Left ventricle myocardium inferior (tissue), 1 donor: ENCODE results near the gene CASKIN1. TPM values are rescaled to one million over a fixed set of nuclear protein-coding genes. Genes with fewer than 3 reads are reported as not detected.

ENCODE experiments used
- DNase-seq: peaks from one replicate; pipeline ENCODE4 v3.0.0-alpha.2; 2020
- H3K27ac ChIP-seq: fragments of 200-600 bp; replicated peaks from 2 replicates; pipeline ENCODE4 v1.8.0; 2021
- H3K27me3 ChIP-seq: fragments of 200-600 bp; 2 replicates; pipeline ENCODE4 v1.8.0; 2021; ENCODE audit warnings: low read depth
- H3K36me3 ChIP-seq: fragments of 200-600 bp; 2 replicates; pipeline ENCODE4 v1.8.0; 2021
- H3K4me1 ChIP-seq: fragments of 200-600 bp; 2 replicates; pipeline ENCODE4 v1.8.0; 2021
- H3K4me3 ChIP-seq: fragments of 200-600 bp; 2 replicates; pipeline ENCODE4 v1.8.0; 2021; ENCODE audit warnings: mild to moderate bottlenecking, moderate library complexity
- H3K9me3 ChIP-seq: fragments of 200-600 bp; replicated peaks from 2 replicates; pipeline ENCODE4 v1.8.0; 2021
- intact Hi-C: fragments of 100-400 bp; cut with micrococcal nuclease; formaldehyde crosslinking; loops from one replicate; pipeline ENCODE4 v1.11.0; 2022
- total RNA-seq: library from RNA; stranded (reverse); fragmentation: NEBNext Ultra II Directional; extraction: Animal tissue kit (Norgen Biotek cat#: 25700); gene quantifications from one replicate; pipeline ENCODE4 v1.2.1, GENCODE V29; 2021
- TF ChIP-seq, protein P1 (sequence below): fragments of 200-600 bp; IDR thresholded peaks from 2 replicates; pipeline ENCODE4 v1.8.0; 2021; ENCODE audit warnings: antibody characterized with exemption, mild to moderate bottlenecking, borderline replicate concordance
- donor health status: DM: no; HTN: yes; CAD: no; lungs with severe emphysema.

CASKIN1 gene
- total RNA-seq, 1 donor from 2014 or later: 4.0 TPM

DNA sequence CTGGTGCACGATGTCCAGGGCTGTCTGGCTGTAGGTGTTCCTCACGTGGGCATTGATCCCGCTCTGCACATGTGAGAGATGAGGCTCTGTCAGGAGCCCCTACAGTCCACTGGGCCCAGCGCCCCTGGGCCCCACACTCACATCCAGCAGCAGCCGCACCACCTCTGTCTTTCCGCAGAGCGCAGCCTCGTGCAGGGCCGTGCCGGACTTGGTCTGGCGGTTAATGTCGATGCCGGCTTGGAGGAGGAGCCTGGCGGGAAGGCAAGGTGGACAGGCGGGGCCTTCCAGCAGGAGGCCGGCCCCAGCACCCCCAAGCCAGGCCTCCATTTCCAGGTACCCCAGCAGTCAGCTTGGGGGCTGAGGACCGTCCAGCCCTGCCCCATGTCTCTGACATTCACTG is 9.2 kb downstream of the CASKIN1 start:
- Histone ChIP-seq H3K9me3 (no peaks in the 10 kb centered on the region), H3K4me1 (peaks cover 4% of the 10 kb centered on the region), H3K4me3 (no peak overlapping the region), H3K36me3 (no peaks in the 10 kb centered on the region), H3K27ac (no peak overlapping the region), H3K27me3 (peaks cover 5% of the 10 kb centered on the region)
- TF ChIP-seq, protein P1, sequence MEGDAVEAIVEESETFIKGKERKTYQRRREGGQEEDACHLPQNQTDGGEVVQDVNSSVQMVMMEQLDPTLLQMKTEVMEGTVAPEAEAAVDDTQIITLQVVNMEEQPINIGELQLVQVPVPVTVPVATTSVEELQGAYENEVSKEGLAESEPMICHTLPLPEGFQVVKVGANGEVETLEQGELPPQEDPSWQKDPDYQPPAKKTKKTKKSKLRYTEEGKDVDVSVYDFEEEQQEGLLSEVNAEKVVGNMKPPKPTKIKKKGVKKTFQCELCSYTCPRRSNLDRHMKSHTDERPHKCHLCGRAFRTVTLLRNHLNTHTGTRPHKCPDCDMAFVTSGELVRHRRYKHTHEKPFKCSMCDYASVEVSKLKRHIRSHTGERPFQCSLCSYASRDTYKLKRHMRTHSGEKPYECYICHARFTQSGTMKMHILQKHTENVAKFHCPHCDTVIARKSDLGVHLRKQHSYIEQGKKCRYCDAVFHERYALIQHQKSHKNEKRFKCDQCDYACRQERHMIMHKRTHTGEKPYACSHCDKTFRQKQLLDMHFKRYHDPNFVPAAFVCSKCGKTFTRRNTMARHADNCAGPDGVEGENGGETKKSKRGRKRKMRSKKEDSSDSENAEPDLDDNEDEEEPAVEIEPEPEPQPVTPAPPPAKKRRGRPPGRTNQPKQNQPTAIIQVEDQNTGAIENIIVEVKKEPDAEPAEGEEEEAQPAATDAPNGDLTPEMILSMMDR: no peak
- intact Hi-C loops: no loop called here
- DNase-seq: no peak

GRCh38 chr16:2186505-2186904 is 9.9 kb downstream of the CASKIN1 start:
- no peak overlapping the region for H3K27ac ChIP-seq
- H3K36me3 ChIP-seq: no peaks in the 10 kb centered on the region
- no peak overlapping the region for H3K4me3 ChIP-seq
- H3K4me1 ChIP-seq: peaks cover 1% of the 10 kb centered on the region
- no peak for DNase-seq
- H3K9me3 ChIP-seq: no peaks in the 10 kb centered on the region
- TF ChIP-seq, protein P1: no peak
- no peaks in the 10 kb centered on the region for H3K27me3 ChIP-seq
- intact Hi-C loops: no loop called here

DNA sequence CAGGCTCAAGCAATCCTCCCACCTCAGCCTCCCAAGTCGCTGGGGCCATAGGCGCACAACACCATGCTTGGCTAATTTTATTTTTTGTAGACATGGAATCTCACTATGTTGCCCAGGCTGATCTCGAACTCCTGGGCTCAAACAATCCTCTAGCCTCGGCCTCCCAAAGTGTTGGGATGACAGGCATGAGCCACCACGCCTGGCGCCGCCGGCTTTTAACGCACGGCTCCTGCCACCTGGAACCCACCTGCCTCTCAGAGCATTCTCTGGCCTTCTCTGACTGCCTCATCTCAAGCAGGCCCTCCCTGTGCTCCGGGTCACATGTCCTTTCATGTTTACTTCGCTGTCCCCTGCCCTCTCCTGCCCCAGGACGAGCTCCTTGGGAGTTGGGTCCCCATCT is 10.3 kb downstream of the CASKIN1 start:
- Histone ChIP-seq H3K4me3 (no peak overlapping the region), H3K36me3 (no peaks in the 10 kb centered on the region), H3K27ac (no peak overlapping the region), H3K4me1 (no peaks in the 10 kb centered on the region), H3K9me3 (no peaks in the 10 kb centered on the region), H3K27me3 (no peaks in the 10 kb centered on the region)
- TF ChIP-seq, protein P1: no peak
- DNase-seq: no peak
- intact Hi-C loops: no loop called here

DNA sequence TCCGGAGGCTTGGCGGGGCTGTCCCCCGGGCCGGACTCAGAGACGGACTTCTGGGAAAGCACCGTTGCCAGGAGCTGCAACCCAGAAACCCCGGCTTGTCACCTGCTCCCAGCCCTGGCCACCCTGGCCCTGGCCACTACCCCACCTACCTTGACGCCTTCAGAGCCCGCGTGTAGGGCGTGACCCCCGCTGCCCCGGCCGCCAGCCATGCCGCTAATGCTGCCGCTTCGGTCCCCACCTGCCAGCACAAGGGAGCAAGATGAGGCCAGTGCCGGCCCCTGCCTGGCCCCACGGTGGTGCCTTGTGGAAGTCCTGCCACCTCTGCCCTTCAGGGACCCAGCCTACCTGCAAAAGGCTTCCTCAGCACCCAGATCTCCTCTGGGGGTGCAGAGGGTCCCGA is 11.4 kb downstream of the CASKIN1 start:
- TF ChIP-seq, protein P1: no peak
- H3K27ac ChIP-seq: no peak overlapping the region

GRCh38 chr16:2184346-2184745 is 12.1 kb downstream of the CASKIN1 start:
- no peak overlapping the region for H3K4me3 ChIP-seq
- intact Hi-C loops: no loop called here
- no peak for DNase-seq
- no peak overlapping the region for H3K27ac ChIP-seq
- no peaks in the 10 kb centered on the region for H3K9me3 ChIP-seq
- H3K4me1 ChIP-seq: no peaks in the 10 kb centered on the region
- TF ChIP-seq, protein P1: no peak
- H3K27me3 ChIP-seq: no peaks in the 10 kb centered on the region
- no peaks in the 10 kb centered on the region for H3K36me3 ChIP-seq

More for the DNA sequence above, 11.4 kb downstream of the CASKIN1 start:
- no peak for DNase-seq
- intact Hi-C loops: no loop called here
- no peaks in the 10 kb centered on the region for H3K9me3 ChIP-seq
- no peaks in the 10 kb centered on the region for H3K36me3 ChIP-seq
- H3K27me3 ChIP-seq: no peaks in the 10 kb centered on the region
- H3K4me1 ChIP-seq: no peaks in the 10 kb centered on the region
- no peak overlapping the region for H3K4me3 ChIP-seq

GRCh38 chr16:2183671-2184070 is 12.7 kb downstream of the CASKIN1 start:
- intact Hi-C loops: no loop called here

More at GRCh38 chr16:2183671-2184070, 12.7 kb downstream of the CASKIN1 start:
- Histone ChIP-seq H3K4me3 (no peak overlapping the region), H3K36me3 (no peaks in the 10 kb centered on the region), H3K27ac (no peak overlapping the region), H3K27me3 (no peaks in the 10 kb centered on the region), H3K9me3 (no peaks in the 10 kb centered on the region), H3K4me1 (no peaks in the 10 kb centered on the region)
- no peak for DNase-seq
- TF ChIP-seq, protein P1: no peak
